Measurements from ENCODE around the gene KLHL22.

DNA sequence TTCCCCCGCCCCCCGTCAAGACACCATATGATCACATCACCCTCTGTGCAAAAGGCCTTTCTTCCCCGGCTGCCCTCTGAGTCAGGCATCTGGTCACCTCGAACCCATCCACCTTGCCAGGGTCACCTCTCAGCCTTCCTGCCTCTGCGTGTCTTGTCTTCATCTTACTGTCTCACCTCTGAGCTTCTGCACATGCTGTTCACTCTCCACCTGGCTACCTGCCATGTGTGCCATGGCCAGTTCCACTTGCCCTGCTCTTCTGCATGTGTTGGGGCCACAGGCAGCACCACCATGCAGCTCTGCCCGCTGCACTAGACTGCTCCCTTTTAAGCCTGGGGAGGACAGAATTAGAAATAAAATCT, 91.8 kb downstream of the KLHL22 start:
- no peak for TF ChIP-seq POLR2A (IDR thresholded peaks at IDR 0.05; ENCODE audit: low read depth, low read length)
- no peak for TF ChIP-seq POLR2AphosphoS5 (IDR thresholded peaks at IDR 0.05; ENCODE audit: low read depth, low read length)
- no peak for TF ChIP-seq TAF1 (IDR thresholded peaks at IDR 0.05; ENCODE audit: borderline replicate concordance, low read depth, low read length)

Measured in GM12892 (cell line).